NCI-H82 treated with DMSO at 0.1 percent for 48 hours (cell line): ENCODE results near the gene CD248.
A peak's percentile ranks its signal among the peaks of the same experiment; 100 is the strongest.
"Not testable (repeated sequence)": the region's sequence is repeated elsewhere in the genome, so short reads cannot be mapped to it uniquely, and the experiment has no call there.

Experiments used
- DNase-seq: peaks from one replicate; lab custom pipeline; 2025; ENCODE audit not compliant: unreplicated experiment; lab: John Stamatoyannopoulos, UW

The CD248 gene

GRCh38 chr11:66277064-66277463 is 39.8 kb downstream of the CD248 start:
- DNase-seq = not testable (repeated sequence)

DNA sequence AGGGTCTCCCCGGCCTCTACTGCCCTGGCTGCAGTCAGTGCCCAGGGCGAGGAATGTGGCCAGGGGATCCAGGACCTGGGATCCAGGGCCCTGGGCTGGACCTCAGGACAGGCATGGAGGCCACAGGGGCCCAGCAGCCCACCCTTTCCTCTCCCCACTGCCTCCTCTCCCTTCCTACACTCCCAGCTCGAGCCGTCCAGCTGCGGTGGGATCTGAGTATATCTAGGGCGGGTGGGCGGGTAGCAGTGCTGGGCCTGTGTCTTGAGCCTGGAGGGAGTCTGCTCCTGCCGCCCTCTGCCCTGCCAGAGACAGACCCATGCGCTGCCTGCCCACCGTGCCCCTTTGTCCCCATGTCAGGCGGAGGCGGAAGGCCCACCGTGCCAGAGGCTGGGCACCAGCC is 40.2 kb downstream of the CD248 start:
- not testable (repeated sequence) for DNase-seq

DNA sequence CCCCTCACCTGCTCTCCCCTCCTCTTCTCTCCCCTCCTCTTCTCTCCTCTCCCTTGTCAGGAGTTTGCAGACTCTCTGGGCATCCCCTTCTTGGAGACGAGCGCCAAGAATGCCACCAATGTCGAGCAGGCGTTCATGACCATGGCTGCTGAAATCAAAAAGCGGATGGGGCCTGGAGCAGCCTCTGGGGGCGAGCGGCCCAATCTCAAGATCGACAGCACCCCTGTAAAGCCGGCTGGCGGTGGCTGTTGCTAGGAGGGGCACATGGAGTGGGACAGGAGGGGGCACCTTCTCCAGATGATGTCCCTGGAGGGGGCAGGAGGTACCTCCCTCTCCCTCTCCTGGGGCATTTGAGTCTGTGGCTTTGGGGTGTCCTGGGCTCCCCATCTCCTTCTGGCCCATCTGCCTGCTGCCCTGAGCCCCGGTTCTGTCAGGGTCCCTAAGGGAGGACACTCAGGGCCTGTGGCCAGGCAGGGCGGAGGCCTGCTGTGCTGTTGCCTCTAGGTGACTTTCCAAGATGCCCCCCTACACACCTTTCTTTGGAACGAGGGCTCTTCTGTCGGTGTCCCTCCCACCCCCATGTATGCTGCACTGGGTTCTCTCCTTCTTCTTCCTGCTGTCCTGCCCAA is 40.7 kb downstream of the CD248 start:
- DNase-seq = no peak

DNA sequence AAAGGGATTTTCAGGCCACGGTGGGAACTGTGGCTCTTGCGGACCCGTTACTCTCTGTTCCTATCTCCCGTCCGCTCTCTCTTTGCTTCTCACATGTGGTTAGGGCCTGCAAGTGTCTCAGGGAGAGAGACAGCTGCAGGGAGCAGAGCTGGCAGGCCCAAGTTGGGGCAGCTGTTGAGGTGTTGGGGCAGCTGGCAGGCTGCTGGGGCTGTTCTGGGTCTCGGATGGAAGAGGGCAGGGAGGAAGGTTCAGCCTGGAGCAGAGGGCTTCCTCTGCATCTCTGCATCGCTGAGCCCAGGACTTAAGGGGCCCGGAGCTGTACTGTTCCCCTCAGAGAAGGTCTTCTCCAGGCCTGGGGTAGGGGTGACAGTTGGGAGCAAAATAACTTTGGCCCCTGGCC is 41.4 kb downstream of the CD248 start:
- no peak for DNase-seq

GRCh38 chr11:66274219-66274618 is 42.6 kb downstream of the CD248 start:
- no peak for DNase-seq

DNA sequence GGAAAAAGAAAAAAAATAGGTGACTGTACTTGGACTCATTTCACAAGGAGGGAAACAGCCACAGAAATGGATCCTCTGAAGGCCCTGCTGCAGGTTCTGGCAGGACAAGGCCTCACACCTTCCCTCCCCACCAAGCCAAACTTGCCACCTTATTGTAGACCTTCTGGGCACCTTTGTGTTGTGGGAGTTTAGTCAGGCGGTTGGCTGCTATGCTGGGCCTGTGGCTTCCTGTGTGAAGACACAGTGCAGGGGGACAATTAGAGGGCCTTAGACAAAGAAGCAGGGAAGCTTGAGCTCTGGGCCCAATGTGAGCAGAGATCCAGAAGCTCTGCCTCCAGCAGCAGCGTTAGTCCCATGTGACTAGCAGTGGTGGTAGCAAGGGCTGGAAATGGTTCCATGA is 44.2 kb downstream of the CD248 start:
- DNase-seq = no peak

DNA sequence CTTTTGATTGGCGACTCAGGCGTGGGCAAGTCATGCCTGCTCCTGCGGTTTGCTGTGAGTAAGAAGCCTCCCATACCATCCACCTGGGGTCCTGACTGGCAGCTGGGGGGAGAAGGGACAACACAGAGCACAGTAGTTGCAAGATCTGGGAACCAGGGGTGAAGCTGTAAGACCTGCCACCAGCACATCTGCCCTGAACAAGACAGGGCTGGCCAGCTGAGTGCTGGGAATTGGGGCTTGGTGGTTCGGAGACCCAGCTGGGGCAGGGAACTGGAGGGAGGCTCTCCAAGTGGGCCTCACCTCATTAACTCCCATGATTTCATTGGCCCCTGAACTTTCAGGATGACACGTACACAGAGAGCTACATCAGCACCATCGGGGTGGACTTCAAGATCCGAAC is 45.0 kb downstream of the CD248 start:
- no peak for DNase-seq

DNA sequence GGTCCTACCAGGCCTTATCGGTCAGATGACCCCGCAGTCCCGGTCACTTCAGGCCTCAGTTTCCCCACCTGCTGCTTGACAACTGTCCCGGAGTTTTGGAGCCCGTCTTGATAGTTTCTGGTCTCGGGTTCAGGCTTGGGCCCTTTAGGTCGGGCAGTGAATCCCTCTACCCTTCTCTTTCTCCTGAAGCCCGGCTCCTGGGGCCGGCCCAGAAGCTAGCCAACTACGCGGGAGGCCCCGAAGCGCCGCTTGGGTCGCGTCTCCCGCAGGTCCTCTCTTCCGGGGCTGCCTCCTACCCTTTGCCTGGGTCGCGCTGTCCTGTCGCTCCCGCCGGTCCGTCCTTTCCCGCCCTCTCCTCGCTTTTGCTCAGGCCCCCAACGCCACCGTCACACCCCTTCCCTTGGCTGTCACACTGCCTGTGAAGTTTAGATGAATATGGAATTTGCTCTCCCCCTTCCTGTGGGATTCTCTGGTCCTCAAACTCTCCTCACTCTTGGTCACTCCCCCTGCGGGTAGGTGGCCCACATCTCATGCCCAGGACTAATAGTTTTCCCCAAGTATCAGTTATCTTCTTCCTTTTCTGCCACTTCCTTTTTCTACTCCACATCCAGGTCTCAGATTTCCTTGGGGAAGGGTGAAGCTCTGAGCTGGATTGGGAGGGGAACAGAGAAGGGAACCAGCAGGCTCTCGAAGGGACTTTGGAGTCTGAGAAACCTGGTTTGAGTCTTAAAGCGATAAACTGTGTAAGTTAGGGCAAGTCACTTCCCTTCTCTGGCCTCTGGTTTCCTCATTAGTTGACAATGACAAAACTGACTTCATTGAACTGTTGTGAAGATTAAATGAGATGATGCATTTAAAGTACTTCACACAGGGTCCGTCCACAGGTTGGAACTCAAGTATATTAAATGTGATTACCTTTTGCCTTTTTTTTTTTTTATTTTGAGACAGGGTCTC is 47.6 kb downstream of the CD248 start:
- no peak for DNase-seq

GRCh38 chr11:66268244-66268951 is 48.4 kb downstream of the CD248 start, which contains the start of gene RAB1B:
Gene RAB1B (plus strand): TSS chr11:66268639. CDS start chr11:66268680, 41 bp downstream.
- peak; percentile 91 for DNase-seq

DNA sequence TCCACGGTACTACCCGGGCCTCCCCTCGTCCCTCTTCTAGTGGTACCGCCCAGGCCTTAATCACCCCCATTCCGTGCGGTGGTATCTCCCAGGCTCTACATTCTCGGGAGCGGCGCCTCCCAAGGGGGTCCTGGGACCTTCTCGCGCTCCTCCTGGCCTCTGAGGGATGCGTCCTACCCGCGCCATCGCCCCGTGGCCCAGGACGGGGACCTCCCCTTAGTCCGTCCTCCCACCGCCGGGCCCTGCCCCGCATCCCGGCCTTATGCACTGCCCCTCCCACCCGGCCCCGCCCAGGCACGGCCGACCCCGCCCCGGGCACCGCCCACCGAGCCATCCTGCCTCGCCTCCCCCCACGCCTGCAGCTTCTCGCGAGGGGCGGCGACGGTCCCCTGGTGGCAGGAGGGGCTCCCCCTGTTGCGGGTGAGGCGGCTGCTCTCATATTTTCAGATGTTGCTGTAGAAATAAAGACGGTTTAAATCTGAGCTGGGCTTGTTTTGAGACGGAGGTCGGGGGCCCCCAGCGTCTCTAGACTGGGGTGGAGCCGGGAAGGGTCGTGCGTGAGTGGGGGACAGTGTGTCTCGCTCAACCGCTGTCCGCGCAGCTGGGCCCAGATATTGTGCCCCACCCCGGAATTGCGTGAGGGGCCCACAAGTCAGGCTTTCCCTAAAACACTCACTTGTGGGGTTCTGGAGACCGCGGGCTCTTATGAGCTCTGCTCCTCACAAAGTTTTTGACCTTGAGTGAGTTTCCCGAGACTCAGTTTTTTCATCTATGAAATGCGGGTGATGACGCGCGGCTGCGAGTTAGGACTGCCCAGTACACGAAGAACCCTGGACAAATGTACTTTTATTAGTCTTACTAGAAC is 49.2 kb downstream of the CD248 start:
- peak; percentile 55 for DNase-seq

DNA sequence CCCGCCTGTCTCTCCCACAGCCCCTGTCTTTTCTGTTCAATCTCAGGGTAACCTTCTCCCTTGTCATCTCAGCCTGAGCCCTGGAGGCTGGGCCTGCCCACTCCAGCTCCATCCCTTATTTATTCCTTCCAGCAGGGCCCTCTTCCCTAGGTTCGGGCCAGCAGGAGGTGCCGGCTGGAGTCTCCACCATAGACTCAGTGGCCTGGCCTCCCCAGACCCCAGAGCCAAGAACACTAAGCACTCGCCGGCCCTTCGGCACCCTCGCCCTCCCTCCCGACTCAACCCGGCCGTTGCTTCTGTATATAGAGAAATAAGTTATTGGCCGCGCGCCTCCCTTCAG is 49.8 kb downstream of the CD248 start:
- no peak for DNase-seq

- DNase-seq = no peak
Observed at GRCh38 chr11:66266378-66267038, 50.3 kb downstream of the CD248 start.

DNA sequence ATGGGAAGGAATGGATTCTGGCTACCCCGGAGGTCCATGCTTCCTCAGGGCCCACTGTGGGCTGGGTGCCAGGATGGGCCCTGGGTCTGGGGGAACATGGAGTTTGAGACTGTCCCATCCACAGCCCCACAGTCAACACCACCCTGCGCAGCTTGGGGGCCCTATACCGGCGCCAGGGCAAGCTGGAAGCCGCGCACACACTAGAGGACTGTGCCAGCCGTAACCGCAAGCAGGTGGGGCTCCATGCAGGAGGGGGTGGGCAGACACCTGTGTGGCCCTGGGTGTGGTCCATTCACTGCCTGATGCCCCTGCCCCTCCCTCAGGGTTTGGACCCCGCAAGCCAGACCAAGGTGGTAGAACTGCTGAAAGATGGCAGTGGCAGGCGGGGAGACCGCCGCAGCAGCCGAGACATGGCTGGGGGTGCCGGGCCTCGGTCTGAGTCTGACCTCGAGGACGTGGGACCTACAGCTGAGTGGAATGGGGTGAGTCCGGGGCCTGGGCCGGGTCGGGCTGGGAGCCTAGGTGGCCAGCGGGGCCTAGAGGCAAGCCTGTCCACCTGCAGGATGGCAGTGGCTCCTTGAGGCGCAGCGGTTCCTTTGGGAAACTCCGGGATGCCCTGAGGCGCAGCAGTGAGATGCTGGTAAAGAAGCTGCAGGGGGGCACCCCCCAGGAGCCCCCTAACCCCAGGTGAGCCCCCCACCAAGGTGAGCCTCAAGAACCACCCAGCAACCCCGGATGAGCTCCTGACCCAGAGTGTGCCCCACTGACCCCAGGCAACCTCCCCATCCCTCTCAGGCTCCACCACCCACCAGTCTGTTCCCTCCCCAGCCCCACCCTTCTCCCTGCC is 51.1 kb downstream of the CD248 start:
- no peak for DNase-seq

DNA sequence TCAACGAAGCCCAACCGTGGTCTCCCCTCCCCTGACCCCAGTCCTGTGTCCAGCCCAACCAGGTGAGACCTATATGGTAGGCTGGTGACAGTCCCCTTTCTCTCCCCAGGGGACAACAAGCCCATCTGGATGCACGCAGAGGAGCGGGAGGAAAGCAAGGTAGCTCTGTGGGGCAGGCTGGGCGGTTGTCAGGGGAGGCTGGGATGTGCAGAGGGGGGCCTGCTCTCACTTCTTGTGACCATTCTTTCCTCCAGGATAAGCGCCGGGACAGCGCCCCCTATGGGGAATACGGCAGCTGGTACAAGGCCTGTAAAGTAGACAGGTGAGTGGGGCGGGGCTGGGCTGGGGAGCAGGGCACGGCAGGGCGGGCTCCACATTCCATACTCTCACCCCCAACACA is 51.9 kb downstream of the CD248 start:
- DNase-seq = no peak
